ENCODE data around the gene OLA1.

OLA1 gene

DNA sequence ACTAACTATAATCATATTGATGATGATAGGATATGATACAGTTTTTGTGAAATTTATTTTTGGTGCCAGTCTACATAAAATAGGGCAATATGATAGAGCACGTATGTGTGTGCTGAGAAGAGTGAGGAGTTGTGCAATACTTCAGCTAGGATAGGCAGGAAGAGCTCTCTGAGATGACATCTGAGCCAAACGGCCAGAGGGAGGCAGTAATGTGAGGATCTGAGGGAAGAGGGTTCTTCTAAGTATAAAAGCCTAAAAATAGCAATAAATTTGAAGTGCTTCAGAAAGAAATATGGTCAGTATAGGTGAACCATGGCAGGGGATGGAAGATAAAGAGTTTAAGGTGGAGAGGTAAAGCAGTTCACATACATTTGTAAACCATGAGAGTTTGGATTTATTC, 102.5 kb downstream of the OLA1 start:
- no peaks in the 10 kb centered on the region for H3K36me3 ChIP-seq
- H3K9me3 ChIP-seq: no peaks in the 10 kb centered on the region
- H3K4me3 ChIP-seq: no peak overlapping the region
- TF ChIP-seq, protein P1, sequence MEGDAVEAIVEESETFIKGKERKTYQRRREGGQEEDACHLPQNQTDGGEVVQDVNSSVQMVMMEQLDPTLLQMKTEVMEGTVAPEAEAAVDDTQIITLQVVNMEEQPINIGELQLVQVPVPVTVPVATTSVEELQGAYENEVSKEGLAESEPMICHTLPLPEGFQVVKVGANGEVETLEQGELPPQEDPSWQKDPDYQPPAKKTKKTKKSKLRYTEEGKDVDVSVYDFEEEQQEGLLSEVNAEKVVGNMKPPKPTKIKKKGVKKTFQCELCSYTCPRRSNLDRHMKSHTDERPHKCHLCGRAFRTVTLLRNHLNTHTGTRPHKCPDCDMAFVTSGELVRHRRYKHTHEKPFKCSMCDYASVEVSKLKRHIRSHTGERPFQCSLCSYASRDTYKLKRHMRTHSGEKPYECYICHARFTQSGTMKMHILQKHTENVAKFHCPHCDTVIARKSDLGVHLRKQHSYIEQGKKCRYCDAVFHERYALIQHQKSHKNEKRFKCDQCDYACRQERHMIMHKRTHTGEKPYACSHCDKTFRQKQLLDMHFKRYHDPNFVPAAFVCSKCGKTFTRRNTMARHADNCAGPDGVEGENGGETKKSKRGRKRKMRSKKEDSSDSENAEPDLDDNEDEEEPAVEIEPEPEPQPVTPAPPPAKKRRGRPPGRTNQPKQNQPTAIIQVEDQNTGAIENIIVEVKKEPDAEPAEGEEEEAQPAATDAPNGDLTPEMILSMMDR (IDR thresholded peaks at IDR 0.05): no peak
- DNase-seq: no peak
- intact Hi-C loops (cut with DNase I; ENCODE audit: low total_unique reads): no loop called here
- no peak overlapping the region for H3K27ac ChIP-seq
- no peaks in the 10 kb centered on the region for H3K4me1 ChIP-seq
- no peaks in the 10 kb centered on the region for H3K27me3 ChIP-seq

DNA sequence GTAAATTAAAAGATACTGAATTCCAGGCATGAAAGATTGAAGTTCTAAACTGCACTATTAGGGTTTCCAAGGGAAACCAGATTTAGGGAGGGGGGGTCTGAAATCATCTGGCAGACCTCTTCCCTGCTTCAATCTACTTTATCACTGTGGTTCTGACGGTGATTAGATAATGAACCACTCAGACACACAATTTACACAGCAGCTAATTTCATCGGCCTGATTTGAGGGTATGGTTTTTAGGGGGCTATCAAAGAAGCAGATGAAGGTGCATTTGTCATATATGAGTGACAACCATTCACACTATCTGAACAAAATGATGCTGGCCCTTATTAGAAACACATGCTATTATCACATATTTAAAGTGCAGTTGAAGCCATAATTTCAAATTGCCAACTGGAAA, 106.0 kb downstream of the OLA1 start:
- Histone ChIP-seq H3K27me3 (no peaks in the 10 kb centered on the region), H3K4me3 (no peak overlapping the region), H3K9me3 (no peaks in the 10 kb centered on the region), H3K27ac (no peak overlapping the region), H3K36me3 (peaks cover 0 to 6% (median 5%) of the 10 kb centered on the region in 3 donors), H3K4me1 (no peaks in the 10 kb centered on the region)
- TF ChIP-seq, protein P1 (IDR thresholded peaks at IDR 0.05): no peak
- intact Hi-C loops (cut with DNase I; ENCODE audit: low total_unique reads): no loop called here
- DNase-seq: no peak

DNA sequence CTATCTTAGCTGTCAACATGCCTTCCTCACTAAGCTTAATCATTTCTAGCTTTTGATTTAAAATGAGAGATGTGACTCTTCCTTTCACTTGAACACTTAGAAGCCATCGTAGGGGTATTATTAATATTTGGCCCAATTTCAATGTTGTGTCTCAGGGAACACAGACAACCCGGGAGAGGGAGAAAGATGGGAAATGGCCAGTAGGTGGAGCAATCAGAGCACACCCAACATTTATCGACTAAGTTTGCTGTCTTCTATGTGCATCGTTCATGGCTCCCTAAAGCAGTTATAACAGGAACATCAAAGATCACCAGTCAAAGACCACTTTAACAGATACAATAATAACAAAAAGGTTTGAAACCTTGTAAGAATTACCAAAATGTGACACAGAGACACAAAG, 110.2 kb downstream of the OLA1 start:
- no peaks in the 10 kb centered on the region for H3K4me1 ChIP-seq
- no peaks in the 10 kb centered on the region for H3K27me3 ChIP-seq
- TF ChIP-seq, protein P1 (IDR thresholded peaks at IDR 0.05): no peak
- no peaks in the 10 kb centered on the region for H3K9me3 ChIP-seq
- no peak overlapping the region for H3K27ac ChIP-seq
- H3K4me3 ChIP-seq: no peak overlapping the region
- no peak for DNase-seq
- intact Hi-C loops (cut with DNase I; ENCODE audit: low total_unique reads): no loop called here
- H3K36me3 ChIP-seq: peaks cover 0 to 9% (median 5%) of the 10 kb centered on the region in 3 donors

DNA sequence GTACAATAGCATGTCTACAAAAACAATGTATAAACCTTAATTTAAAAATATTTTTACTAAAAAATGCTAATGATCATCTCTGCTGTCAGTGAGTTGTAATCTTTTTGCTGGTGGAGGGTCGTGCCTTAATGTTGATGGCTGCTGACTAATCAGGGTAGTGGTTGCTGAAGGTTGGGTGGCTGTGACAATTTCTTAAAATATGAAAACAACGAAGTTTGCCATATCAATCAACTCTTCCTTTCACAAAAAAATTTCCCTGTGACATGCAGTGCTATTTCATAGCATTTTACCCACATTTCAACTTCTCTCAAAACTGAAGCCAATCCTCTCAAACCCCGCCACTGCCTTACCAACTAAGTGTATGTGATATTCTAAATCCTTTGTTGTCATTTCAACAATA, 112.4 kb downstream of the OLA1 start:
- no peaks in the 10 kb centered on the region for H3K9me3 ChIP-seq
- H3K27ac ChIP-seq: no peak overlapping the region
- no peak overlapping the region for H3K4me3 ChIP-seq
- DNase-seq: no peak
- intact Hi-C loops (cut with DNase I; ENCODE audit: low total_unique reads): no loop called here
- H3K4me1 ChIP-seq: no peaks in the 10 kb centered on the region
- no peaks in the 10 kb centered on the region for H3K27me3 ChIP-seq
- peaks cover 0 to 9% (median 5%) of the 10 kb centered on the region in 3 donors for H3K36me3 ChIP-seq
- TF ChIP-seq, protein P1 (IDR thresholded peaks at IDR 0.05): no peak

DNA sequence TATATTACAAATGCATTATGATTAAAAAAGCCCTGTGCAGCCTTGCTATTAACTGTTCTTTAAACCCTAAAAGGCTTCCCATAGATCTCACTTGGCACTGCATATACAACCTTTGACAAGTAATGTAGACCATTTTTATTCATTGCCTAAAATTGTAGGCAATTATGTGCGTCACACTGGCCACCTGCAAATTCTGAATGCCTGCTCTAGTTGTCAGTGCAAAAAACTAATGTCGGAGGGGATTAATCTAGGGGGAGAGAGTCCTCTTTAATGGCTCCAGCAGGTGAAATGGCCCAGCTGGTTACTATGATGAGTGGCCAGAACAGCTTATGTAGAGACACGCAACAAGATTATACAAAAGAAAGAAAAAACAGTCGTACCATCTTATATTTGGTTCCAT, 123.2 kb downstream of the OLA1 start:
- H3K27ac ChIP-seq: no peak overlapping the region
- intact Hi-C loops (cut with DNase I; ENCODE audit: low total_unique reads): no loop called here
- no peaks in the 10 kb centered on the region for H3K9me3 ChIP-seq
- no peaks in the 10 kb centered on the region for H3K27me3 ChIP-seq
- H3K36me3 ChIP-seq: no peaks in the 10 kb centered on the region
- DNase-seq: no peak
- H3K4me3 ChIP-seq: no peak overlapping the region
- TF ChIP-seq, protein P1 (IDR thresholded peaks at IDR 0.05): no peak
- no peaks in the 10 kb centered on the region for H3K4me1 ChIP-seq

DNA sequence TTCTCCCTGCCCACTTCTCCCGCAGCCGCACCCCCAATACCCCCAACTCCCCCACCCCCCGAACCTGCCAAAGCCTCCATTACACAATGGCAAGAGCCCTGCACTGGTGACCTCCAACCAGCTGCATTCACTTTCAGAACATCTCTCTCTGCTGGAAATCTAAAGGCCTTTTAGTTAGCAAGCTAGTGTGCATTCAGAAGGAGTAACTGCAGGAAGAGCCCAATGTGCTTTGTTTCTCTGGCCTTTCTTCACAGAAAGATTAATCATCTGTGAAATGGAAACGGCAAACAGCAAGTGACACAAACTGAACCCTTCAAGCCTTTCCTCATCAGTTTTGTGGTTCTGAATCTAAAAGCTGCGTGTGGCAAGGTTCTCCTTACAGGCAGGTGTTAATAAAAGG, 124.2 kb downstream of the OLA1 start:
- intact Hi-C loops (cut with DNase I; ENCODE audit: low total_unique reads): no loop called here
- TF ChIP-seq, protein P1 (IDR thresholded peaks at IDR 0.05): no peak
- Histone ChIP-seq H3K27me3 (no peaks in the 10 kb centered on the region), H3K4me1 (no peaks in the 10 kb centered on the region), H3K36me3 (no peaks in the 10 kb centered on the region), H3K4me3 (no peak overlapping the region), H3K27ac (no peak overlapping the region), H3K9me3 (no peaks in the 10 kb centered on the region)
- no peak for DNase-seq

All from tibial artery (tissue), 4 donors.